NCI-H128 (cell line): ENCODE measurements around the gene GCH1.
"Not testable (repeated sequence)": the region's sequence is repeated elsewhere in the genome, so short reads cannot be mapped to it uniquely, and the experiment has no call there.

ENCODE experiments used
- DNase-seq: peaks from one replicate; lab custom pipeline; 2025; ENCODE audit not compliant: unreplicated experiment; lab: John Stamatoyannopoulos, UW

Gene GCH1

DNA sequence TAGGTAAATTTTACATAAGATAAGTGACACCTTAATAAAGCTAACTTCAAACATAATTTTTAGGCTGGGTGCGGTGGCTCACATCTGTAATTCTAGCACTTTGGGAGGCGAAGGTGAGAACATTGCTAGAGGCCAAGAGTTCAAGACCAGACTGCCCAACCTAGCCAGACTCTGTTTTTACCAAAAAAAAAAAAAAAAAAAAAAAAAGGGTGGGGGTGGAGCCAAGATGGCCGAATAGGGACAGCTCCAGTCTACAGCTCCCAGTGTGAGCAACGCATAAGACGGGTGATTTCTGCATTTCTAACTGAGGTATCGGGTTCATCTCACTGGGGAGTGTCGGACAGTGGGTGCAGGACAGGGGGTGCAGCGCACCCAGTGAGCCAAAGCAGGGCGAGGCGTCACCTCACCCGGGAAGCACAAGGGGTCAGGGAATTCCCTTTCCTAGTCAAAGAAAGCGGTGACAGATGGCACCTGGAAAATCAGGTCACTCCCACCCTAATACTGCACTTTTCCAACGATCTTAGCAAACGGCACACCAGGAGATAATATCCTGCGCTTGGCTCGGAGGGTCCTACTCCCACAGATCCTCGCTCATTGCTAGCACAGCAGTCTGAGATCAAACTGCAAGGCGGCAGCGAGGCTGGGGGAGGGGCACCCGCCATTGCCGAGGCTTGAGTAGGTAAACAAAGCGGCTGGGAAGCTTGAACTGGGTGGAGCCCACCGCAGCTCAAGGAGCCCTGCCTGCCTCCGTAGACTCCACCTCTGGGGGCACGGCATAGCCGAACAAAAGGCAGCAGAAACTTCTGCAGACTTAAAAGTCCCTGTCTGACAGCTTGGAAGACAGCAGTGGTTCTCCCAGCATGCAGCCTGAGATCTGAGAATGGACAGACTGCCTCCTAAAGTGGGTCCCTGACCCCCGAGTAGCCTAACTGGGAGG lies 32.2 kb downstream of the GCH1 start:
- DNase-seq = not testable (repeated sequence)

DNA sequence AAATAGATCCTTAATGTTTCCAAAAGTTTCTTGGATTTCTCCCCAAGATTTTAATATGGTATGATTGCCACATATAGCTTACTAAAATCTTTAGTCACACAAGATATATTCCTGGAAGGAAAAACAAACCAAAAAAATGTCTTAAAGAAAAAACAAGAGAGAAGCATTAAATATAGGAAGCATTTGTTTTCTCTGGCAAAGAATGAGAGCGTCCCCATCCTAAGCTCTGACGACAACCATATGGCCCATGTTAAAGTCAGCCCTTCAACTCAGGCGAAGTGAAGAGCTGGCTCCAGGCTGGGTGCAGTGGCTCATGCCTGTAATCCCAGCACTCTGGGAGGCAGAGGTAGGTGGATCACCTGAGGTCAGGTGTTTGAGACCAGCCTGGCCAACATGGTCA lies 35.6 kb downstream of the GCH1 start:
- no peak for DNase-seq

DNA sequence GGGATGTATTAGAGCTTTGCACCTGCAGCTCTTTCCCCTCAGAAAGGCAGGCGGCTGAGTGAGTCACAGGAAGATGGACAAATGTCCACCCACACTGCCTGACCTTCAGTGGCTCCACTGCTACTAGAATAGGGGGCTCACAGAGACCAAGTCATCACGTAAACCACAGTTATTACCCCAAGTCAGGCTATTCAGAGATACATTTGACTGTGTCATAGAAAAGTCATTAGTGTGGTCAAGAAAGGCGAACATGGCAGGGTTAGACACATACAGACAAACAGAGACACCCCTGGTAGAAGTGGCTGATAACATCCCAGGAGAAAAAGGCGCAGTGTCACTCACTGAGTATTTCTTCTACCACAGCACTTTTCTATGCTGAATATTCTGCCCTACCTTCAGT lies 36.0 kb downstream of the GCH1 start:
- DNase-seq = no peak

DNA sequence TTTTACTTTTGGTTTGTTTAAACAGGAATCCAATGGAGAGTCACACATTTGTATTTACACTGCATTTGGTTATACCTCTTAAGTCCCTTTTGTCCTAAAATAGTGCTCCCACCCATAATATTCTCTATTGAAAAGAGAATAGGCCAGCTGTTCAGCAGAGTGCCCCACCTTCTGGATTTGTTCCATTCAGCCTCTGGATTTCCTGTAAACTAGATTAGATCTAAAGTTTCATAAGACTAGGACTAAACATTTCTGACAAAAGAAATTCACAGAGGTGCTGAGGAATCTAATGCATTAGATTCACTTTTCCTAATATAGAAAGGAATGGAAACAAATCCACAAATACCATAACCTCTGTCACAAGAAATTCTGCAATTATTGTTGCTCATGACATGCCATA lies 38.1 kb downstream of the GCH1 start:
- DNase-seq = no peak

DNA sequence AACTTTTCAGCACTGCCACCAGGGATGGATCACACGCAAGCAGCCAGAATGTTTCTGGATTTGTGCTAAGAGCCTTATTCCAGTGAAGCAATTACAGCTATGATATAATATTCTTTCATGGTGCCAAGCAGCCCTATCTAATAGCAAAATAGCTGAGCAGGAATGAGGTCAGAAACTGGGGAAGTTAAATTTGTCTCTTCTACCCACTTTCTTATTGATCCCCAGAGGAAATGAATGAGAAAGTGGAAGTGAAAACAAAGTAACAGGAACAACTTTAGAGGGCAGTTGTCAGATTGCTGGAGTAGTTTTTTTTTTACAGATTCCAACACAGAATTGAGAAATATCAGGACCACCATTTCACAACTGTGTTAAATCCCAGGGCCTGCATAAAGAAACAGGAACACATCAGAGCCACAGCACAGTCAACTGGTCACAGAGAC lies 44.8 kb downstream of the GCH1 start:
- no peak for DNase-seq

DNA sequence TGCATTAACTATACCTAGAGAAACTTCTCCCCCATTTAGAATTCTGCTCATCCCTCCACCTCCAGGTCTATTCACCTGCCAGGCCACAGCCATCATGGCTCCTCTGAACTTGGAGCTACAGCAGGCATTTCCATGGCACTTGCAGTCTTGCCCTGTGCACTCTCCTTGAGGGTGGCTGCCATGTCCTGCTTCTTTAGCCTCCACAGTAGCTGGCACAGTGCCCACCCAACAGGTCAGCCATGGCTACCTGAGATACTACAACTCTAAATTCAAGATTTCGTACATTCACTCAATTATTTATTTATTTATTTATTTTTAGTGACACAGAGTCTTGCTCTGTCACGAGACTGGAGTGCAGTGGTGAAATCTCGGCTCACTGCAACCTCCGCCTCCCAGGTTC lies 46.5 kb downstream of the GCH1 start:
- no peak for DNase-seq

DNA sequence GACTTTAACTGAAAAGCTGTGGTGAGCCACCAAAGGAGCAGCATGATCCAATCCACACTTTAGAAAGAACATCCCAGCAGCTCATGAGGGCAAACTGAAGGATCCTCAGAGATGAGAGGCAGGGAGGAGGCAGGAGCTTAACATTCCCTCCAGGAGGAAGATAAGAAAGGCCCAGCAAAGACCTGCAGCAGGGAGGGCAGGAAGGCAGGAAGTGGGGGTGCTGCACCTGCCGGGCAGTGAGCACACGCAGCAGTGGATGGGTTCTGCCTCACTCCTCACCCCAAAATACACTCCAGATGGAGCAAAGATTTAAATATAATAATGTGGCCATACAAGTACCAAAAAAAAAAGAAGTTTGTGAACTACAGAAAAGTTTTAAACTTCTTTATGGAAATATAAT lies 48.4 kb downstream of the GCH1 start:
- DNase-seq = no peak

DNA sequence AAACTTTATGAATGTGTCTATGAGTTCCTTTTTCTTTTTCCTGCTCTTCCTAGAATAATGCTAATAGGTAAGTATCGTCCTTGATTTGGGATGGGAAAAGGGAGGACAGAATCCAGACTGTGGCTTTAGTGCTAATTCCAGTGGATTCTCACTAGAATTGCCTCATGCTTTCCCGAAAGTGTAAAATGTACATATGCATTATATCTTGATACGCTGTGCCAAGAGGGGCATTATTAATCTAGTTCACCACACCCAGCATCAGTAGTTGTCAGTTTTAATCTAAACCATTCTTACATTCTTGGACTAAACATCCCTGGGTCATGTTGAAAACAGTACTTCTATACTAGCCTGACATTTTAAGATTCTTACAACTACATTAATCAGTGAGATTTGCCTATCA lies 49.3 kb downstream of the GCH1 start:
- DNase-seq = no peak

DNA sequence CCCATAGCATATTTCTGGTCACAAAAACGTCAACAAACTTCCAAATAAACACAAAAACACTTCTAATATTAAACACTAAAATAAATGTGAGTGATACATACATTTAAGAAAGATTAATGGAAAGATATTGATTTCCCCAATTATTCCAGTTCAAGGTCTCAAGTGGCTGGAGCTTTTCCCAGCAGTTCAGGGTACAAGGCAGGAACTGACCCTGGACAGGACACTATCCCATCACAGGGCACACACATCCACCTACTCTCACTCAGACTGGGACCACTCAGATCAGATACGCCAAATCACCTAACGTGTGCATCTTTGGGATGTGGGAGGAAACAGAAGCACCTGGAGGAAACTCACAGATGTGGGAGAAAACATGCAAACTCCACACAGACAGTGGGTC lies 50.4 kb downstream of the GCH1 start:
- no peak for DNase-seq

DNA sequence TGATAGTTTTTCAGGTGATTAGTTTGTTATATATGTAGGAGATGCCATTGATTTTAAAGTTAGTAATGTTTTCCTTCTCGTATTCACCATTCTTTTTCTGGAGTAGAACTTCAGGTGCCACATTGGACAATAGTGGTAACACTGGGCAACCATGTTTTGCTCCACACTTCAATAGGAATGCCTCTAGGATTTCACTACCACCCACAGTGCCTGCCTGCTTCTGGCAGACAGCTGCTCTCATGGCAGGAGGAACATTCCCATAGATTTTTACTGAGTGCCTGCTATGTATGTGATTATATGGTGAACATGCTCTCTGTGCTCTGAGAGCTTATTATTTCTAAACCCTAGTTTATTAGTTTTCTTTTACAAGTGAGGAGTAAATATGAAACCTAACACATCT lies 53.7 kb downstream of the GCH1 start:
- no peak for DNase-seq

DNA sequence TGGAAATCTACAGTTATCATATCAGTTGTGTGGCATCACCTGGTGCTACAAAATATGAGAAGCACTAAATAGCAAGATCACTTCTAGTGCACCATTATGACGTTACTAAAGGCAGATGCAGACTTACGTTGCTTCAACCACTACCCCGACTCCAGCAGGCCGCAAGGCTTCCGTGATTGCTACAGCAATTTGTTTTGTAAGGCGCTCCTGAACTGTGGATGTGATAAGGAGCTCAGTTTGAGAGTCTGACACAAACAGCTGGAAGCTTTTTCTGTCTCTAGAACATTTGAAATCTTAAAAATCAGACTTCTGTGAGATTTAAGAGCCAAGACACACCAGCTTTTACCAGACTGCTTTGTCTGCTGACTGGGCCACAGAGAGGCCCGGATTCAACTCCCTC lies 57.0 kb downstream of the GCH1 start:
- DNase-seq = no peak

DNA sequence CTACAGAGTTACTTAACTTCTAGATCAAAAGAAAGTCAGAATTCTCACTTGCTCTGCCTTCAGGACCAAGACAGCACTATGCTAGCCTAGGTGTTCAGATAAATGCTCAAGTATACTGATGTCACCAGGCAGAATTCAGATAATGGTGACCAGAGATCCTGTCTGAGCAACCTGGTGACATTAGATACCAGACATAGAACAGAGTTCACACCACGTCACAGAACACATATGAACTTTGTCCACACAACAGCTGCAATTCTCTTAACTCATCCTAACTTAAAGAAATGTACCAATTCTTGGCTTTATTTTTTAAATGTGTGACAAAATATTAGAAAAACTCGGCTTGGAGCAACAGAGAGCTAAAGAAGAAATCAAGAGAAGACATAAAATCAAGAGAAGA lies 58.1 kb downstream of the GCH1 start:
- DNase-seq = no peak

DNA sequence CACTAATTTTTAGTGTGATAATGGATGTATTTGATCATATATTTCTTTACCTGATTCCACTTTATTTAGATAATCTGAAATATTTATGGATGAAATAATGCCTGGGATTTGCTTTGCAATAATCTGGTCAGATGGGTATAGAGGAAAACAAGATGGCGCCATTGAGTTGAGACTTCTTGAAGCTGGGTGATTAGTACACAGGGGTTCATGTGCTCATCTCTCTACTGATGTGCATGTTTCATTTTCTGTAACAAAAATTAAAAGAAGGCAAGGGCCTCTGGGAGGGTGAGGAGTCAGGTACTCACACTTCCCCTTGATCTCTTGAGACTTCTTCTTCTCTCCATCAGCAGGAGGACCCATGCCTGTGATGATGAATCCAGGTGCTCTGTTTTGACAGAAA lies 61.8 kb downstream of the GCH1 start:
- no peak for DNase-seq

DNA sequence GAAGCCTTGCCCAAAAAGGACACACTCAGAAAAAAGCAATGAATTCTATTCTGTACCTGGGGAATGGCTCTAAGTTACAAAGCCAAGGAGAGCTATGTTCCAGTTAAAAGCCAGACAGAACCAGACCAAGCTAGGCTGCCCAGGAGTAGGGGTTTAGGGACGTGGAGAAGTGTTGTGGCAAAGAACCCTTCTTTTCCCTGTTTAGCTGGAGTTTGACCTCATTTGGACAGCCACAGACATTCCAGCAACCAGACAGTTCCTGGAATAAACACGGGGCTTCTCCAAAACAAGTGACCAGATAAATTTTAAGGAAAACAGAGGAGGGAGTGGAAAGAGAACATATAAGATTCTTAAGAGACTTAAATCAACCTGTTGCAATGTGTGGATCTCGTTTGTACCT lies 62.3 kb downstream of the GCH1 start:
- DNase-seq = no peak

DNA sequence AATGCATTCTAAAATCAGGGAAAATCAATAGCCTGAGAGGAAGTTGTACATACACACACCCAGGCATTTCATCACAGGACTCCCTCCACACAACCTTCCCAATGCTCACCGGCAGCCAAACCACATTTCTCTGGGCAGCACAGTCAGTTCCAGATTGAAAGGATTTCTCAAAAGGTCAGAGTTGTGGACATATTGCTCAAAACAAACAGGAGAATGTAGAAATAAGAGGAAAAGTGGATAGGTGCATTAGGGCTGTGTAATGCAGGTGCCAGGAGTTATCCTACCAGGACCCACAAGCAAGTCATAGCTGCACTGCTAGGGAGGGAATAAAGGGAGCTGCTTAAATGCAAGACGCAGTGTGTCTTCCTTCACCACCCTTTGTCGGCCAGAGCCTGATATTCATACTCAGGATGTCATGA lies 62.9 kb downstream of the GCH1 start:
- DNase-seq = no peak

DNA sequence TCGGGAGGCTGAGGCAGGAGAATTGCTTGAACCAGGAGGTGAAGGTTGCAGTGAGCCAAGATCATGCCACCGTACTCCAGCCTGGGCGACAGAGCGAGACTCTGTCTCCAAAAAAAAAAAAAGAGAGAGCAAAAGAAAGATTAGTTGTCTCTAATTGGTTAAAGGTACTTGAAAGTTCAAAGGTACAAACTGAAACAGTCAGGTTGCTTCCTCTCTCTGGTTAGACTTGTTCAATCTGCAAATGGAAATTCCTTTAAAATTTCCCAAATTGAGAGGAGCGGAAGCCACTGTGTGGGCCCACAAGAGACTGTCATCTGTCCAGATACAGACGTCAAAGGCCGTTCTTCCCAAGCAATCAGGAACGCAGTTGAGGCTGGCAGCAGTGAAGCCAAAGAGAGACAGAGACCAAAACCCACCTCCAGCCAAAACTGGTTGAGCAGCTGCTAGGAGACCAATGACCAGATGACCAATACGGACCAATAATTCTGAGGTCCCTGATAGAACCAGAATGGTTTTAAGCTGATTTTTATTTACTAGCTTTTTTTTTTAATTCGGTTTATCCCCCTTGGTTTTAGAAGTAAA lies 63.6 kb downstream of the GCH1 start:
- no peak for DNase-seq

DNA sequence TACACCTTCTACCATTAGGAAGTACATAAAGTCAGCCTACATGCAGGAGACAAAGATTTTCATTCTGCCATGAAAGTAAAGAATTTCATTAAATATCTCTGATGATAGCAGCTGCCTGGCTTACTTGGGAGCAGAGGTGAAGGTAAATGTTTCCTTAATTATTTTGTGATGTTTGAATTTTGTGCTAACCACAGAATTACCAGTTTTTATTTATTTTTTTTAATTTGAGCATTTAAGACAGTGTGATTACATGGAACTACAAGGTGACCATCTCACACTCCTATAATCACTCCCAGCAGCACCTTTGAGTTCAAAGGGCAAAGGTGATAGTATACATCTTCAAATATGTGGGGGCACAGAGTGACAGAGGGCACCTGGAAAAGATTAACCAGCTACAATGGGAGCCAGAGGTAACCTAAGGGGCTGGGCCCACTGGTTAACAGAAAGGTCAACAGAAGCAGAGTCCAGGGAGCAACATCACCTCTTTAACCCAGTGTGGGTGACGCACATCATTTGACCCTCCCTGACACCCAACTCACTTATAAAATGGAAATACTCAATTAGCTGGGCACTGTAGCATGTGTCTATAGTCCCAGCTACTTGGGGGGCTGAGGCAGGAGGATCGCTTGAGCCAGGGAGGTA lies 65.0 kb downstream of the GCH1 start:
- no peak for DNase-seq

DNA sequence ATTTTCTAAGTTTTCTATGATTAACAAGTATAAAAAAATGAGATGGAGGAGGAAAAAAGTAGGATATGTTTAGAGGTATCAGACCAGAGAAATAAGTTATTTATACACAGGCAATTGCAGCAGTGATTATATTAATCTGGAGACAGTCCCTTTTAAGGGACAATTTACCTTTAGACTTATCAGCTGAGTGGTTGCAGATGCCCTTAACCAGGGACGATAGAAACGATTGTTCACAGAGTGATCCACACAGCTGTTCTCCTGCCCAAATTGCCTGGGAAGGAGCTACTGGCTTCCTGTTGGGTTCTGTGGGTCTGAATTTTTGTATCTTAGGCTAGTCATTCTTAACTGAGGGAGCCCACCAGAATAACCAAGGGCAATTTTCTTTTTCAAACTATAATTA lies 66.4 kb downstream of the GCH1 start:
- no peak for DNase-seq

DNA sequence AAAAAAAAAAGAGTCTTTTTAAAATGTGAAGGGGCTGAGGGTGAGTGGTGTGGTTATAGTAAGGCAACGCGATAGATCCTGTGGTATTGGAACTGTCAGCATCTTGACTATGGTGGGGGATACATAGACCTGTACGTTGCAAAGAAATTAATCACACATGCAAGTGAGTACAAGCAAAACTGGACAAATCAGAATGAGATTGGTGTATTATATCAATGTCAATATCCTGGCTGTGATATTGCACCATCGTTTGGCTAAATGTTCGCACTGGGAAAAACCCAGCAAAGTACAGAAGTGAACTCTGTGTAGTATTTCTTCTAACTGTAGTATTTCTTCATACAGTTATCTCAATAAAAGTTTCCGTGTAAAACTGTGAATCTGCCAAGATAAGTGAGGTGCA lies 67.9 kb downstream of the GCH1 start:
- no peak for DNase-seq

DNA sequence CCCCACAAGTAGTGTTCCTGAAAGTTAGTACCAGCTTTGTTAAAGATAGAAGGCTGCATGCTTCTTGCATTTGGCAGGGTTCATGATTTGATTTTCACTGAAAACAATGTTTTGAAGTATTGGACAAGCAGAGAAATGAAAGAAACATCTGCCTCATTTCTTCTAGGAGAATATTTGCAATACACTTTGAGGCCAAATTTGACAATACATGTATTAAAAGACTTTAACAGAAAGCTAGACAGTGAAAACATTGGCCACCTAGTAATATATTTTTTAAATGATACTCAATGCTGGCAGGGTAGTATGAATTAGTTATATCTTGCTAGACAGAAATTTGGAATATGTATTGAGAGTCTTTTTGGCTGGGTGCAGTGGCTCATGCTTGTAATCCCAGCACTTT lies 68.5 kb downstream of the GCH1 start:
- DNase-seq = no peak

DNA sequence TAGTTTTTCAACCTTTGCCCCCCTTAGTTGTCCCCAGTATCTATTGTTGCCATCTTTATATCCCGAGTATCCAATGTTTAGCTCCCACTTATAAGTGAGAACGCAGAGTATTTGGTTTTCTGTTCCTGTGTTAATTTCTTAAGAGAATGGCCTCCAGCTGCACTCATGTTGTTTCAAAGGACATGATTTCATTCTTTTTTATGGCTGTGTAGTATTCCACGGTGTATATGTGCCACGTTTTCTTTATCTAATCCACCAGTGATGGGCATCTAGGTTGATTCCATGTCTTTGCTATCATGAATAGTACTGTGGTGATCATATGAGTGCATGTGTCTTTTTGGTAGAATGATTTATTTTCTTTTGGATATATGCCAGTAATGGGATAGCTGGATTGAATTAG lies 72.0 kb downstream of the GCH1 start:
- no peak for DNase-seq
